Effector memory CD8-positive, alpha-beta T cell (primary cell): ENCODE measurements around the gene CES2.
"Not testable (repeated sequence)": the region's sequence is repeated elsewhere in the genome, so short reads cannot be mapped to it uniquely, and the experiment has no call there.

Experiments used
- ATAC-seq: fragments of 150-1000 bp; cut with Tn5 transposase; replicated peaks from 2 replicates; pipeline ENCODE4 v1.10.0; 2021; ENCODE audit warnings: mild to moderate bottlenecking, moderate library complexity
- DNase-seq, 3 experiments: peaks; one replicate each; pipeline ENCODE4 v3.0.0; 2021
- H3K27ac Mint-ChIP-seq, 2 donors: one replicate each; pipeline ENCODE4 v1.8.0; 2022; ENCODE audit warnings: mild to moderate bottlenecking in 2 of 2, mixed read lengths in 2 of 2, moderate library complexity in 2 of 2
- H3K27me3 Mint-ChIP-seq, 2 donors: one replicate each; pipeline ENCODE4 v1.8.0; 2022; ENCODE audit warnings: mixed read lengths in 2 of 2
- H3K36me3 Mint-ChIP-seq: one replicate; pipeline ENCODE4 v1.8.0; 2022; ENCODE audit warnings: mild to moderate bottlenecking, moderate library complexity, mixed read lengths; ENCODE audit not compliant: insufficient read depth
- H3K4me1 Mint-ChIP-seq, 2 donors: one replicate each; pipeline ENCODE4 v1.8.0; 2022; ENCODE audit warnings: low read depth in 2 of 2, mixed read lengths in 2 of 2
- H3K4me3 Mint-ChIP-seq, 2 donors: one replicate each; pipeline ENCODE4 v1.8.0; 2022; ENCODE audit warnings: mild to moderate bottlenecking in 2 of 2, mixed read lengths in 2 of 2, moderate library complexity in 2 of 2
- H3K9me3 Mint-ChIP-seq, 2 donors: one replicate each; pipeline ENCODE4 v1.8.0; 2022; ENCODE audit warnings: mixed read lengths in 2 of 2

Gene CES2

DNA sequence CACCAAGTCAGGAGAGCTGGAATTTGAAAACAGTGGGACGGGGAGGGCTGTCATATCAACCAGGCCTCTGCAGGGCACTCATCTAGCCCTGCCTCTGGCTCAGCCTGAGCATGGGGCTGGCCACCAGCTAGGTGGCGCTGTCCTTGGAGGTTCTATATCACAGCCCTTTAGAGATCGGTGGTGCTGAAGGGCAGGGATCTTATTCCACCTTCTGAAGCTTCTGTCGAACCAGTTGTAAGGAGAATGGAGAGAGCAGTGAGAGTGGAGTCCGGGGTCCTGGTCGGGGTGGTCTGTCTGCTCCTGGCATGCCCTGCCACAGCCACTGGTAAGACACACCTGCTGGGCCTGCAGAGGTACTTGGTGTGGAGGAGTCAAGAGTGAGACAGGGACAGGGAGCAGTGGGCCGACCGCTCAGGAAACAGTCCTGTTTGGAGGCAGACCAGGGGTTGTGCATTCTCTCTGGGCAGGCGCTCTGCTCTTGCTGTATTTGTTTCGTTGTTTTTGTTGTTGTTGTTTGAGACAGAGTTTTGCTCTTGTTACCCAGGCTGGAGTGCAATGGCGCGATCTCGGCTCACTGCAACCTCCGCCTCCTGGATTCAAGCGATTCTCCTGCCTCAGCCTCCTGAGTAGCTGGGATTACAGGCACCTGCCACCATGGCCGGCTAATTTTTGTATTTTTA lies 25.9 kb downstream of the CES2 start, which contains the start of gene CES3:
Gene CES3 (plus strand): TSS at position 202 of the 680 bp plus-strand sequence. CDS start 42 bp downstream, at position 244.
- Mint-ChIP-seq H3K4me1 (peaks cover 0 to 5% of the 10 kb centered on the region in 2 donors), H3K9me3 (no peaks in the 10 kb centered on the region), H3K27me3 (peaks cover 7 to 25% of the 10 kb centered on the region in 2 donors), H3K36me3 (no peaks in the 10 kb centered on the region), H3K4me3 (no peak within 1 kb of the TSS), H3K27ac (peak within 1 kb of the TSS in 1 of 2 donors; percentile 76)
- ATAC-seq = peak; percentile 96
- peak; percentile 42 to 47 (median 44) for DNase-seq

- Mint-ChIP-seq H3K27ac (no peak overlapping the region), H3K9me3 (no peaks in the 10 kb centered on the region), H3K4me1 (peaks cover 0 to 5% of the 10 kb centered on the region in 2 donors), H3K36me3 (no peaks in the 10 kb centered on the region), H3K27me3 (peaks cover 7 to 24% of the 10 kb centered on the region in 2 donors), H3K4me3 (no peak overlapping the region)
- no peak for DNase-seq
- ATAC-seq = no peak
Measured at GRCh38 chr16:66961914-66962313, 26.6 kb downstream of the CES2 start.

DNA sequence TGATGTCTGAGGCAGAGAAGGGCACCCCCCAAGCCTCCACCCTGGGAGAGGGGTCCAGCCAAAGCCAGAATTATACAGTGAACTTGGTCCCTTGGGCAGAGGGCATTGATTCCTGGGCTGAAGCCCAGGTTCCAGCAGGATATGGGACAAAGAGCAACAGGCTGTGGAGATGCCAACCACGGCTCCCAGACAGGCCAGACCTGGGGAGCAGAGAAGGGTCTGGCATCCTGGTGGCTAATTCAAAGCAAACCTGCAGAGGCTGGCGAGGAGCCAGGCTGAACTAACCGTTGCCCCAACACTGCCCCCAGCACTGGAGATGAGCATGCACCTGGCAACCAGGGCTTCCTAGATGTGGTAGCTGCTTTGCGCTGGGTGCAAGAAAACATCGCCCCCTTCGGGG lies 28.7 kb downstream of the CES2 start:
- peaks cover 0 to 5% of the 10 kb centered on the region in 2 donors for H3K4me1 Mint-ChIP-seq
- no peaks in the 10 kb centered on the region for H3K36me3 Mint-ChIP-seq
- no peak for DNase-seq
- no peak overlapping the region for H3K4me3 Mint-ChIP-seq
- ATAC-seq = no peak
- no peaks in the 10 kb centered on the region for H3K9me3 Mint-ChIP-seq
- H3K27me3 Mint-ChIP-seq = peaks cover 7 to 15% of the 10 kb centered on the region in 2 donors
- no peak overlapping the region for H3K27ac Mint-ChIP-seq

GRCh38 chr16:66968847-66969246 lies 33.5 kb downstream of the CES2 start:
- DNase-seq (no peak), ATAC-seq (no peak)
- H3K27ac Mint-ChIP-seq = no peak overlapping the region
- no peaks in the 10 kb centered on the region for H3K4me1 Mint-ChIP-seq
- H3K9me3 Mint-ChIP-seq = no peaks in the 10 kb centered on the region
- no peak overlapping the region for H3K4me3 Mint-ChIP-seq
- no peaks in the 10 kb centered on the region for H3K36me3 Mint-ChIP-seq
- H3K27me3 Mint-ChIP-seq = peaks cover 7 to 25% of the 10 kb centered on the region in 2 donors

GRCh38 chr16:66970775-66971720 lies 35.7 kb downstream of the CES2 start:
- H3K36me3 Mint-ChIP-seq = no peaks in the 10 kb centered on the region
- DNase-seq = no peak
- H3K4me3 Mint-ChIP-seq = no peak overlapping the region
- no peak overlapping the region for H3K27ac Mint-ChIP-seq
- H3K4me1 Mint-ChIP-seq = peaks cover 5 to 12% of the 10 kb centered on the region in 2 donors
- no peak for ATAC-seq
- H3K27me3 Mint-ChIP-seq = peaks cover 0 to 10% of the 10 kb centered on the region in 2 donors
- H3K9me3 Mint-ChIP-seq = no peaks in the 10 kb centered on the region

GRCh38 chr16:66972983-66973382 lies 37.7 kb downstream of the CES2 start:
- peaks cover 2% of the 10 kb centered on the region for H3K36me3 Mint-ChIP-seq
- no peak overlapping the region for H3K4me3 Mint-ChIP-seq
- H3K4me1 Mint-ChIP-seq = peaks cover 8 to 16% of the 10 kb centered on the region in 2 donors
- peaks cover 0 to 10% of the 10 kb centered on the region in 2 donors for H3K27me3 Mint-ChIP-seq
- ATAC-seq (no peak), DNase-seq (no peak)
- no peak overlapping the region for H3K27ac Mint-ChIP-seq
- H3K9me3 Mint-ChIP-seq = no peaks in the 10 kb centered on the region

- peaks cover 6% of the 10 kb centered on the region for H3K36me3 Mint-ChIP-seq
Measured at GRCh38 chr16:66973716-66974115, 38.4 kb downstream of the CES2 start.

GRCh38 chr16:66974156-66974931 lies 39.0 kb downstream of the CES2 start:
- peaks cover 8 to 16% of the 10 kb centered on the region in 2 donors for H3K4me1 Mint-ChIP-seq
- not testable (repeated sequence) for H3K9me3 Mint-ChIP-seq, H3K27me3 Mint-ChIP-seq, ATAC-seq, H3K36me3 Mint-ChIP-seq, DNase-seq
- H3K4me3 Mint-ChIP-seq = peak overlapping the region; percentile 78 to 79
- peak overlapping the region in 1 of 2 donors; percentile 69 for H3K27ac Mint-ChIP-seq

More at GRCh38 chr16:66973716-66974115, 38.4 kb downstream of the CES2 start:
- no peak overlapping the region for H3K27ac Mint-ChIP-seq
- no peak for ATAC-seq
- no peaks in the 10 kb centered on the region for H3K9me3 Mint-ChIP-seq
- peaks cover 0 to 10% of the 10 kb centered on the region in 2 donors for H3K27me3 Mint-ChIP-seq
- peaks cover 8 to 16% of the 10 kb centered on the region in 2 donors for H3K4me1 Mint-ChIP-seq
- DNase-seq = no peak
- H3K4me3 Mint-ChIP-seq = no peak overlapping the region

DNA sequence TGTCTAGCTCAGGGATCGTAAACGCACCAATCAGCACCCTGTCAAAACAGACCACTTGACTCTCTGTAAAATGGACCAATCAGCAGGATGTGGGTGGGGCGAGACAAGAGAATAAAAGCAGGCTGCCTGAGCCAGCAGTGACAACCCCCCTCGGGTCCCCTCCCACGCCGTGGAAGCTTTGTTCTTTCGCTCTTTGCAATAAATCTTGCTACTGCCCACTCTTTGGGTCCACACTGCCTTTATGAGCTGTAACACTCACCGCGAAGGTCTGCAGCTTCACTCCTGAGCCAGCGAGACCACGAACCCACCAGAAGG lies 39.6 kb downstream of the CES2 start:
- not testable (repeated sequence) for H3K9me3 Mint-ChIP-seq, ATAC-seq, H3K36me3 Mint-ChIP-seq, H3K27me3 Mint-ChIP-seq
- Mint-ChIP-seq H3K4me3 (peak overlapping the region; percentile 78 to 79), H3K27ac (peak overlapping the region in 1 of 2 donors; percentile 69), H3K4me1 (peaks cover 8 to 16% of the 10 kb centered on the region in 2 donors)
- peak; percentile 20 to 32 (median 23) for DNase-seq

DNA sequence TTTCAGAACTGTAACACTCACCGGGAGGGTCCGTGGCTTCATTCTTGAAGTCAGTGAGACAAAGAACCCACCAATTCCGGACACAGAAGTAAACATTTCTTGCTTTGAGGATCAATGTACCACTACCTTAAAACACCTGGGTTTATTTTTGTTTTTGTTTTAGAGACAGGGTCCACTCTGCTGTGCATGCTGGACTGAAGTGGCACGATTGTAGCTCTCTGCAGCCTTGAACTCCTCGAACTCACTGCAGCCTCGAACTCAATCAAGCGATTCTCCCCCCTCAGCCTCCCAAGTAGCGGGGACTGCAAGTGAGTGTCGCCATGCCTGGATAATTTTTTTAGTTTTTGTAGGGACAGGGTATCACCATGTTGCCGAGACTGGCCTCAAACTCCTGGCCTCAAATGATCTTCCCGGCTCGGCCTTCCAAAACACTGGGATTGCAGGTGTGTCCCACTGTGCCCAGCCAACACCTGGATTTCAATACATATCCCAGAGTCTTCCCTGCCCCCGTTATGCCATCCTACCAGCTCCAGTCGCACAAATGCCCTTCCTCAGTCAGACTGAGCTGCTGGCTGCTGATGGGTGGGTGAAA lies 40.1 kb downstream of the CES2 start:
- DNase-seq (no peak), ATAC-seq (no peak)
- peak overlapping the region in 1 of 2 donors; percentile 69 for H3K27ac Mint-ChIP-seq
- H3K4me3 Mint-ChIP-seq = peak overlapping the region; percentile 78 to 79
- peaks cover 8 to 16% of the 10 kb centered on the region in 2 donors for H3K4me1 Mint-ChIP-seq
- H3K27me3 Mint-ChIP-seq = peaks cover 0 to 6% of the 10 kb centered on the region in 2 donors
- no peaks in the 10 kb centered on the region for H3K9me3 Mint-ChIP-seq
- H3K36me3 Mint-ChIP-seq = peaks cover 6% of the 10 kb centered on the region

DNA sequence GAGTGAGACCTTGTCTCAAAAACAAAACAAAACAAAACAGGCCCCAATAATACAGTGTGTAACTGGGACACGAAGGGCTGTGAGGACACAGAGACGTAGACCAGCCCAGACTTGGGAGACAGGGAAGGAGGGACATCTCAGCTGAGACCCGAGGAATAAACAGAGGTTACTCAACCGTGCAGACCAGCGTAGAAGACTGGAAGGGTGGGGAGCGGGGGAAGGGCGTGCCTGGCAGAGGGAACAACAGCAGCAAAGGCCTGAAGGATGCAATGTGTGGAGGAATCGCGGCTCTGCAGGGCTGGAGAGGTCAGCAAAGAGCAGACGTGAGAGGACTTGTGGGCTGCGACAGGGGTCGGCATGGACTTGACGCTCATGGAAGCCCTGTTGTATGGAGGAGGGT lies 41.4 kb downstream of the CES2 start:
- H3K27ac Mint-ChIP-seq = peak overlapping the region in 1 of 2 donors; percentile 62
- H3K4me1 Mint-ChIP-seq = peaks cover 8 to 16% of the 10 kb centered on the region in 2 donors
- ATAC-seq = no peak
- H3K4me3 Mint-ChIP-seq = no peak overlapping the region
- no peaks in the 10 kb centered on the region for H3K27me3 Mint-ChIP-seq
- no peak for DNase-seq
- no peaks in the 10 kb centered on the region for H3K9me3 Mint-ChIP-seq
- H3K36me3 Mint-ChIP-seq = peaks cover 6% of the 10 kb centered on the region

DNA sequence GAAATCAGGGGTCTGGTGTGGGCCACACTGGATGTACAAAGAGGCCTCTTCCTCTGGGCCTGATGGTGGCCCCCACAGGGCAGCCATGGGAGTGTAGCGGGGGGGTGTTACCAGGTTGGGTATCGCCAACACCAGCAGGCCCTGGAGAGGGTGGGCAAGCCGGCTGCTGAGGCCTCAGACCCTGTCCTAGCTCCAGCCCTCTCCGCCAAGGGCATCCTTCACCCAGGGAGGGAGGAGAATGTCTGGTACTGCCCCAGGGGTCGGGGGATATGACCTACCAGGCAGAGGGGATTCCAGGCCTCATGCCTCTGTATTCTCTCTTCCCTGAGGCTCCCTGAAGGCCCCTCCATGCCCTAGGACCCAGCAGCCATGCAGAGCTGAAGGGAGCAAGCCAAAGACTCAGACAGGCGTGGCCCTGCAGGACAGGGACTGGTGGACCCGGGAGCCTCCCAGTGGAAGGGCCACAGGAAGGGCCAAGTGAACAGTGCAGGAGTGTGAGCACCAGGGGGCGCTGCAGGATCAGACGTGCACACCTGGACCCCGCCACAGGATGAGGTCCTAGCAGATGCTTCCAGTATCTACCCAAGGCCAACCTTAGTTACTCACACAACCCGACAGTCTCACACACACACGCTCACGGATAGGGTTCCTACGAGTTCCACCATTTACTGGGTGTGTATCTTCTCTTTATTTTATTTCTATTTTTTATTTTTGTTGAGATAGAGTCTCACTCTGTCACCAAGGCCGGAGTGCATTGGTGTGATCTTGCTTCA lies 42.2 kb downstream of the CES2 start:
- H3K27ac Mint-ChIP-seq = no peak overlapping the region
- peaks cover 6% of the 10 kb centered on the region for H3K36me3 Mint-ChIP-seq
- DNase-seq (peak; percentile 86 to 87 (median 86)), ATAC-seq (peak; percentile 100)
- H3K4me3 Mint-ChIP-seq = no peak overlapping the region
- peaks cover 8 to 20% of the 10 kb centered on the region in 2 donors for H3K4me1 Mint-ChIP-seq
- no peaks in the 10 kb centered on the region for H3K27me3 Mint-ChIP-seq
- no peaks in the 10 kb centered on the region for H3K9me3 Mint-ChIP-seq
